Type B pancreatic cell (in vitro differentiated cells): Measurements from ENCODE around the gene CNTNAP2. TPM values are rescaled to one million over a fixed set of nuclear protein-coding genes. Genes with fewer than 3 reads are reported as not detected.

ENCODE experiments used
- DNase-seq: peaks from one replicate; pipeline ENCODE4 v3.0.0; 2021; ENCODE audit warnings: mixed read lengths; ENCODE audit not compliant: unreplicated experiment; ENCODE audit errors: extremely low spot score
- H3K27ac Mint-ChIP-seq: 2 replicates; pipeline ENCODE4 v1.8.0; 2021; ENCODE audit warnings: mild to moderate bottlenecking, mixed read lengths
- H3K27me3 Mint-ChIP-seq: 2 replicates; pipeline ENCODE4 v1.8.0; 2021; ENCODE audit warnings: mixed read lengths
- H3K36me3 Mint-ChIP-seq: 2 replicates; pipeline ENCODE4 v1.8.0; 2021; ENCODE audit warnings: mixed read lengths
- H3K4me1 Mint-ChIP-seq: one replicate; pipeline ENCODE4 v1.8.0; 2021; ENCODE audit warnings: mixed read lengths; ENCODE audit not compliant: unreplicated experiment
- H3K4me3 Mint-ChIP-seq: 2 replicates; pipeline ENCODE4 v1.8.0; 2021; ENCODE audit warnings: mild to moderate bottlenecking, mixed read lengths
- H3K9me3 Mint-ChIP-seq: 2 replicates; pipeline ENCODE4 v1.8.0; 2021; ENCODE audit warnings: mixed read lengths
- total RNA-seq: library from RNA; stranded (reverse); gene quantifications from 2 replicates; pipeline ENCODE4 v1.2.1, GENCODE V29; 2021; ENCODE audit warnings: low replicate concordance
- TF ChIP-seq, protein P1 (sequence below): fragments of 200-600 bp; sonication (generic); conservative IDR thresholded peaks from 2 replicates; pipeline ENCODE4 v1.5.0; 2021; ENCODE audit warnings: antibody characterized with exemption, mild to moderate bottlenecking

CNTNAP2 gene
- total RNA-seq, 1 donor from 2014 or later, result 26.8 TPM

DNA sequence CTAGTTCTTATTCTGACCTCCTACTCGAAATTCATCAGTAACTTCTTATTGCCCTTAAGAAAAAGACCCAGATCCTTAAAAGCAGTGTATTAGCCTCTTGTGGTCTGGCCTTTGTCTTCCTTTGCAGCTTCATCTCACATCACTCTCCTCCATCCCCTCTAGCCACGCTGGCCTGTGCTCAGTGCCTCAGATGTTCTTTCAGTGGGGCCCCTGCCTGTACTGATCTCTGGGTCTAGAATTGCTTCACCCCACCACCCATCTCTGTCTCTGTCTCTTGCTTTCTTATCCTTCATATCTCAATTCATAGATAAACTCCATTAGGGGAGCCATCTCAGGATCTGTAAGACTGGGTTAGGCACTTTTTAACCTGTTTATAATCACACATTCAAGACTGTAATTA is 1295.5 kb downstream of the CNTNAP2 start:
- no peaks in the 10 kb centered on the region for H3K27me3 Mint-ChIP-seq
- peaks cover 4% of the 10 kb centered on the region for H3K9me3 Mint-ChIP-seq
- H3K4me3 Mint-ChIP-seq, result no peak overlapping the region
- H3K4me1 Mint-ChIP-seq, result no peaks in the 10 kb centered on the region
- TF ChIP-seq, protein P1, sequence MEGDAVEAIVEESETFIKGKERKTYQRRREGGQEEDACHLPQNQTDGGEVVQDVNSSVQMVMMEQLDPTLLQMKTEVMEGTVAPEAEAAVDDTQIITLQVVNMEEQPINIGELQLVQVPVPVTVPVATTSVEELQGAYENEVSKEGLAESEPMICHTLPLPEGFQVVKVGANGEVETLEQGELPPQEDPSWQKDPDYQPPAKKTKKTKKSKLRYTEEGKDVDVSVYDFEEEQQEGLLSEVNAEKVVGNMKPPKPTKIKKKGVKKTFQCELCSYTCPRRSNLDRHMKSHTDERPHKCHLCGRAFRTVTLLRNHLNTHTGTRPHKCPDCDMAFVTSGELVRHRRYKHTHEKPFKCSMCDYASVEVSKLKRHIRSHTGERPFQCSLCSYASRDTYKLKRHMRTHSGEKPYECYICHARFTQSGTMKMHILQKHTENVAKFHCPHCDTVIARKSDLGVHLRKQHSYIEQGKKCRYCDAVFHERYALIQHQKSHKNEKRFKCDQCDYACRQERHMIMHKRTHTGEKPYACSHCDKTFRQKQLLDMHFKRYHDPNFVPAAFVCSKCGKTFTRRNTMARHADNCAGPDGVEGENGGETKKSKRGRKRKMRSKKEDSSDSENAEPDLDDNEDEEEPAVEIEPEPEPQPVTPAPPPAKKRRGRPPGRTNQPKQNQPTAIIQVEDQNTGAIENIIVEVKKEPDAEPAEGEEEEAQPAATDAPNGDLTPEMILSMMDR, result no peak
- no peaks in the 10 kb centered on the region for H3K36me3 Mint-ChIP-seq
- no peak overlapping the region for H3K27ac Mint-ChIP-seq
- no peak for DNase-seq

DNA sequence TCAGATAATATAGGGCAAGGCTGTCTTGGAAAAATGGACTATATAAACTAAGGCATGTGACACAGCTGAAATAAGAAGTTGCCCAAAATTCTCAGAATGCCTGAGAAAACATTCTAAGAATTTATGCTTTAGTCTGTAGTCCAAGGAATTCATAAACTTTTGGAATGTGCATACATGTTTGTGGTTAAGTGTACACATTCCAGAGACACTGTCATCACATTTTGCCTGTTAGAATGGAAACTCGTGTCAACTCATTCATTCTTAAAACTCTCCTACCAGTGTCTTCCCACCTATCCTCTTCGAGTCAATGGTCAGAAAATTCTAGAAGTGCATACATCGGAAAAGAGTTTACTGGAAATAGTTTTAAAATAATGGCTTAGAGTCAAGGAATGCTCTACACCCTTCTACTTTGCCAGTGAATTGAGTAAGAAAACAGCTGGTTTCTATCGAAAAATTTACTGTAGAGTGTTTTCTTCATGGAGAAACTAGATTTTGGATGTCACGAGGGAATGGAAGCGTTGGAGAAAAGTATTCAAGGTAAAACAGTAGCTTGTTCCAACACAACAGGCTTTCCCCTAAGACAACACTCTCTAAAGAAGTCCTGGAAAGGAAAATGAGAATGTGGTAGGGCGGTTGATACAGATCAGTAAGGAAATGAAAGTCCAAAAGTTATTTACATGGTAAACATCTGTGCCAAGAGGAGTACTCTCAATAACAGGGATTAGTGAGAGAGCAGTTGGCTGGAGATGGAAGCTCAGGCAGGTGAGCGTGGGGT is 1296.4 kb downstream of the CNTNAP2 start:
- no peak overlapping the region for H3K4me3 Mint-ChIP-seq
- no peak for DNase-seq
- TF ChIP-seq, protein P1, result no peak
- H3K9me3 Mint-ChIP-seq, result peaks cover 3% of the 10 kb centered on the region
- no peaks in the 10 kb centered on the region for H3K4me1 Mint-ChIP-seq
- no peaks in the 10 kb centered on the region for H3K36me3 Mint-ChIP-seq
- H3K27me3 Mint-ChIP-seq, result no peaks in the 10 kb centered on the region
- H3K27ac Mint-ChIP-seq, result no peak overlapping the region

DNA sequence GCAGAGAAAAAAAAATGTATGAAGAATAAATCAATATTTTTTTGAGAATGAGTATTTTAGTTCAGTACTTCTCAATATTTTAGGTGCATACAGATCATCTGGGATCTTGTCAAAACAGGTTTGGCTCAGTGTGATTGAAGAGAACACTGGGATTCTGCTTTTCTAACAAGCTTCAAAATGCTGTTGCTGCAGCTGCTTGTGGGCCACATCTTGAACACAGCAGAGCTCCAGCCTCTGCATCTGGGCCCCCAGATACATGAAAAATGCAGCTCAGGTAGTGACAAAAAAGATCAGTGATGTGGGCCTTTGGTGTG is 1296.9 kb downstream of the CNTNAP2 start:
- TF ChIP-seq, protein P1, result no peak
- no peaks in the 10 kb centered on the region for H3K4me1 Mint-ChIP-seq
- no peaks in the 10 kb centered on the region for H3K9me3 Mint-ChIP-seq
- H3K36me3 Mint-ChIP-seq, result no peaks in the 10 kb centered on the region
- no peak overlapping the region for H3K4me3 Mint-ChIP-seq
- no peak for DNase-seq
- no peak overlapping the region for H3K27ac Mint-ChIP-seq
- H3K27me3 Mint-ChIP-seq, result no peaks in the 10 kb centered on the region

DNA sequence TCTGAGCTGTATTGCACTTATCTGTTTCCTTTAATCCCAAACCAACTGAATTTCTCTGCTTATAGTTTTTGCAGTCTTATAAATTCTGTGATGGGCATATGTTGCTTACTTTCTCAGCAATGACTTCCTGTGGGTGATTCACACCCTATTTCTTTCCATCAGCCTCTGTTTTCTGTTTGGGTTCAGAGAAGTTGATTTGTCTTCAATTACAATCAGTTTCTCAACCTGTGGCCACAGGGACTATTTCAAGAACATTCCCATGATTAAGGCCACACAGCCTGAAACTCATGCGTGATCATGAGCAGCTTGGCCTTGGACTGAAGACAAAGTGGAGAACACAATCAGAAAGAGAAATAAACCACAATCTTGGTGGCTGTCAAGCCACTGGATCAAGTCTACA is 1299.4 kb downstream of the CNTNAP2 start:
- TF ChIP-seq, protein P1, result no peak
- Mint-ChIP-seq H3K36me3 (no peaks in the 10 kb centered on the region), H3K4me3 (no peak overlapping the region), H3K9me3 (no peaks in the 10 kb centered on the region), H3K4me1 (peaks cover 6% of the 10 kb centered on the region), H3K27ac (no peak overlapping the region), H3K27me3 (no peaks in the 10 kb centered on the region)
- no peak for DNase-seq

DNA sequence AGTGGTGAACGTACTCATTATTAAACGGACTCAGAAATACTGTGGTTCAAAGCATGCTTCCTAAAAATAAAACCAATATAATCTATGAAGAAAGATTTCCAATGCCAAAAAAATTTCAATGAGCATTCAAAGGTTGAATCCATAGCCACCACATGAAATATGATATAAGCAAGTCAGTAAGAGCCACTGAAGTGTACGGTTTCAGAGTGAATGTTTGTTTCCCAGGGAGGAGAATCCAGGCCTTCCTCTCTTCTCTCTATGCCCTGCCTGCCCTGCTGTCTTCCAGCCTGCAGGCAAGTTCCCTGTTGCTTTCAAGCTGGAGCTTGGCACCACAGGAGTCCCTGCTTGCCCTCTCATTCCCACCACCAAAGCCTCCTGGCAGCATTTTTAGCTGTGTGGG is 1302.4 kb downstream of the CNTNAP2 start:
- Mint-ChIP-seq H3K4me3 (no peak overlapping the region), H3K36me3 (no peaks in the 10 kb centered on the region), H3K9me3 (no peaks in the 10 kb centered on the region), H3K4me1 (peaks cover 6% of the 10 kb centered on the region), H3K27me3 (no peaks in the 10 kb centered on the region), H3K27ac (no peak overlapping the region)
- TF ChIP-seq, protein P1, result no peak
- no peak for DNase-seq
